GM18505 (cell line): ENCODE data around the gene CACNA1E.

Experiments used
- ATAC-seq: cut with Tn5 transposase; IDR thresholded peaks from one replicate; pipeline ENCODE4 v1.9.1; 2021; ENCODE audit not compliant: unreplicated experiment
- POLR2A ChIP-seq: IDR thresholded peaks from 4 replicates; pipeline ENCODE4 v1.6.1; 2011; ENCODE audit warnings: borderline replicate concordance; ENCODE audit not compliant: insufficient read depth, insufficient read length; ENCODE audit errors: extremely low read depth

The CACNA1E gene

GRCh38 chr1:181483285-181484195, at the start of gene CACNA1E:
Gene CACNA1E (plus strand): TSS chr1:181483517. CDS start chr1:181483745, 228 bp downstream.
- no peak for TF ChIP-seq POLR2A
- ATAC-seq = no peak

GRCh38 chr1:181433931-181434330, 49.4 kb upstream of the CACNA1E start:
- TF ChIP-seq POLR2A = no peak
- ATAC-seq = no peak

GRCh38 chr1:181438013-181438412, 45.3 kb upstream of the CACNA1E start:
- no peak for ATAC-seq
- TF ChIP-seq POLR2A = no peak

- no peak for ATAC-seq
- TF ChIP-seq POLR2A = no peak
Measured at GRCh38 chr1:181440510-181440909, 42.8 kb upstream of the CACNA1E start.

- no peak for ATAC-seq
- no peak for TF ChIP-seq POLR2A
Measured at GRCh38 chr1:181442181-181442525, 41.2 kb upstream of the CACNA1E start.

GRCh38 chr1:181443231-181443853, 40.0 kb upstream of the CACNA1E start:
- no peak for TF ChIP-seq POLR2A
- no peak for ATAC-seq

GRCh38 chr1:181445436-181445835, 37.9 kb upstream of the CACNA1E start:
- TF ChIP-seq POLR2A = no peak
- no peak for ATAC-seq

GRCh38 chr1:181448461-181448860, 34.9 kb upstream of the CACNA1E start:
- TF ChIP-seq POLR2A = no peak
- no peak for ATAC-seq

- no peak for TF ChIP-seq POLR2A
- ATAC-seq = no peak
Measured at GRCh38 chr1:181451661-181452230, 31.6 kb upstream of the CACNA1E start.

GRCh38 chr1:181452746-181453145, 30.6 kb upstream of the CACNA1E start:
- no peak for ATAC-seq
- TF ChIP-seq POLR2A = no peak

- TF ChIP-seq POLR2A = no peak
- ATAC-seq = no peak
Measured at GRCh38 chr1:181453541-181454201, 29.6 kb upstream of the CACNA1E start.

- ATAC-seq = no peak
- TF ChIP-seq POLR2A = no peak
Measured at GRCh38 chr1:181456551-181456950, 26.8 kb upstream of the CACNA1E start.

- no peak for TF ChIP-seq POLR2A
- no peak for ATAC-seq
Measured at GRCh38 chr1:181458419-181458818, 24.9 kb upstream of the CACNA1E start.
